SH-SY5Y (cell line): Measurements from ENCODE around the gene EHMT1.

Source experiments
- GATA2 ChIP-seq: IDR thresholded peaks from 2 replicates; pipeline ENCODE4 v1.6.1; 2011; ENCODE audit warnings: mild to moderate bottlenecking, low read depth, low read length
- GATA3 ChIP-seq: IDR thresholded peaks from 2 replicates; pipeline ENCODE4 v1.6.1; 2011; ENCODE audit warnings: low read depth, mild to moderate bottlenecking, low read length, moderate library complexity

Gene EHMT1

GRCh38 chr9:137760426-137760825, 141.6 kb downstream of the EHMT1 start:
- no peak for TF ChIP-seq GATA3
- TF ChIP-seq GATA2: no peak

- TF ChIP-seq GATA3 (no peak), GATA2 (no peak)
Measured at GRCh38 chr9:137761032-137761431, 142.2 kb downstream of the EHMT1 start.

- TF ChIP-seq GATA3 (no peak), GATA2 (no peak)
Measured at GRCh38 chr9:137761793-137762192, 143.0 kb downstream of the EHMT1 start.

GRCh38 chr9:137762414-137763061, 143.7 kb downstream of the EHMT1 start:
- TF ChIP-seq GATA3 (no peak), GATA2 (no peak)

GRCh38 chr9:137763271-137763955, 144.6 kb downstream of the EHMT1 start:
- TF ChIP-seq GATA2 (no peak), GATA3 (no peak)

- TF ChIP-seq GATA2: no peak
- TF ChIP-seq GATA3: no peak
Measured at GRCh38 chr9:137764171-137764671, 145.4 kb downstream of the EHMT1 start.

DNA sequence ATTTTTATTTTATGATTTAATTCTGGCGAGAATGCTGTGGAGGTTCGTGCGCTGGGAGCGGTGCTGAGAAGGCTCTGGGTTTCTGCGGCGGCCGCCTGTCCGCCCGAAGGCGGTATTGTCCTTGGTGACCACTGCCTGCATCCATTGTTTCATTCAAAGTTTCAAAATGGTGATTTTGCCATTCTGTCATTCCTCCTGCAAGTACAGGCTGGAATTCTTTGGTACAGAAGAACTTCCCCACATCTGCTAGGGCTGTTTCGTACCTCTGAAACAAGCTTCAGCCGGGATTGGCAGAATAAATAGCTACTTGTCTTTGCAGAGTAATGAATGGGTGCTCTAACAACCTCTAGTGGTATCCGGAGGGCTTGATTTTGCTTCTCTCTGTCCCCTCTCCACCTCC, 146.2 kb downstream of the EHMT1 start:
- TF ChIP-seq GATA2 (no peak), GATA3 (no peak)

DNA sequence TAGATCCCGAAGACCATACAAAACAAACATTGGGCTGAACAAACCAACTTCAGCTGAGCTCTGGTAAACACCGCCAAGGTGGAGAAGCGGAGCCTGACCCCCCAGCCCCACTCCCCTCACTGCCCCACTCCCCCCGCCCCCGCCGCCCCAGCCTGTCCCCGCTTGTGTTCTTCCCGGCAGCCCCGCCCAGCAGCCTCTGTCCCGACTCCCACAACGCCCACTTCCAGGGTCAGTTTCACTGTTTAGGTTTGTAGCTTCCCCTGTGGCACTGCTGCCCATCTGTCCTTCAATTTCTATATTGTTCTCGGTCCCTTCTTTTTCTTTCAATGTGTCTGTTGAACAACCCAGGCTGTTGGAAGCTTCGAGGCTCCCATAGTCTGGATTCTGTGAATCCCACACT, 146.7 kb downstream of the EHMT1 start:
- TF ChIP-seq GATA3 (no peak), GATA2 (no peak)

DNA sequence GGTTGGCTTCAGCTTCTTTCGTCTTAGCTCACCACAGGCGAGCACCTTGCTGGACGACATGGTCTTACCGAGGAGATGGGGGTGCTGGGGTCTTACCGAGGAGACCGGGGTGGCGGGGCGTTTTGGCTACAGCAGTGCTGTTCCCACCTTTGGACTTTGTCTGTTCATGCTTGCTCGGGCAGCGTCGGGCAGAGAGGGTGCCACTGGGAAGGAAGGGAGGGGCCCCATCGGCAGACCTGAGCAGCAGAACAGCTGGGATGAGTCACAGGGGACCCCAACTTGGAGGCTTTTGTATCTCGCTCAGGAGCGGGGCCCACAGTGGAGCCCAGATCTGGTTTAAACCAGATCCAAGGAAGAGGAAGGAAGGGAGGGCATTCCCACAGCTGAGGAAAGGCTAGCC, 152.8 kb downstream of the EHMT1 start:
- TF ChIP-seq GATA2 (no peak), GATA3 (no peak)

DNA sequence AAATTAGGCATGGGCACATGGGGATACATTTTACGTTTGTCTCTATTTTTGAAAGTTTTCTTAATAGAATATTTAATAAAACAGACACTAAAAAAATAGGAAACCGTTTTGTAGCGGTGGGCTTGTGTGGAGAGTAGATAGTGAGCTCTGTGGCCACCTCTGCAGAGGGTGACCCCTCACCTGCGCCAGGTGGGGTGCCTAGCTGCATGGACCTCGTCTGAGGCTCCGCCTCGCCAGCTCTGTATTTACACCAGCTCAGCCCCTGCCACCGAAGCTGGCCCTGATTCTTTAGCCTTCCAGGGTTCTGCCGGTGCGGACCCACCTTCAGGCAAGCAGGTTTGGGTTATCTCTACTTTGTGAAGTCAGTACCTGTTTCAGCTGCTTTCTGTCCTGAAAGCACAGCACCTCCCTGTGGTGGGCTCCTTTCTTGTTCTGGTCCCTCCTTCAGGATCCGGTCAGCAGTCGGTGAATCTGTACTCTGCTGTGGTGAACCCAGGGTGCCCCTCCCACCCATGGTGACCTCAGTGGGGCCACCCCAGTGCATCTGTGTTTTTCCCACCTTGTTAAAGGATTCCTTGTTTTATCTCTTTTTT, 153.6 kb downstream of the EHMT1 start:
- TF ChIP-seq GATA3 (no peak), GATA2 (no peak)

- no peak for TF ChIP-seq GATA3
- no peak for TF ChIP-seq GATA2
Measured at GRCh38 chr9:137774775-137775386, 156.1 kb downstream of the EHMT1 start.

DNA sequence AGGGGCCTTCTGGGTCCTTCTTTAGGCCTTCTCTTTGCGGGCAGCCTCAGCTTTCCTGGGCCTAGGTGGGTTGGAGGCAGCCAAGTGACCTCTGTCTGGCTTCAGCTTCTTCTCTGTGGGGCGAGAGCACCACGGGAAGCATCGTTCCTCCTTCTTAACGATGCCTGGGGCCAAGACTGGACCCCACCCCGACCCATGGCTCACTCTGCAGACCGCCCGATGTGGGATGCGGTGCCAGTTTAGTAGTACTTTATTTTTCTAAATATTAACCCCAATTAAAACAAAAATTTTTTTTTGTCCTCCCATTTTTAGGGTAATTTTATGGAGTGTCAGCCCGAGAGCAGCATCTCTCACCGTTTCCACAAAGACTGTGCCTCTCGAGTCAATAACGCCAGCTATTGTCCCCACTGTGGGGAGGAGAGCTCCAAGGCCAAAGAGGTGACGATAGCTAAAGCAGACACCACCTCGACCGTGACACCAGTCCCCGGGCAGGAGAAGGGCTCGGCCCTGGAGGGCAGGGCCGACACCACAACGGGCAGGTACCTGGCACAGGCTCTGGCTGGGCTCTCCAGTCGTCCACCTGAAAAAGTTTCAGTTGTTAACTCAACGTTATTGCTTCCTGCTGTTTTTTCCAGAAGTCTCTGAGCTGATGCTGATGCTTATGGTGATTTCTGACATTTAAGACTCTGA, 157.6 kb downstream of the EHMT1 start:
- no peak for TF ChIP-seq GATA2
- TF ChIP-seq GATA3: no peak

DNA sequence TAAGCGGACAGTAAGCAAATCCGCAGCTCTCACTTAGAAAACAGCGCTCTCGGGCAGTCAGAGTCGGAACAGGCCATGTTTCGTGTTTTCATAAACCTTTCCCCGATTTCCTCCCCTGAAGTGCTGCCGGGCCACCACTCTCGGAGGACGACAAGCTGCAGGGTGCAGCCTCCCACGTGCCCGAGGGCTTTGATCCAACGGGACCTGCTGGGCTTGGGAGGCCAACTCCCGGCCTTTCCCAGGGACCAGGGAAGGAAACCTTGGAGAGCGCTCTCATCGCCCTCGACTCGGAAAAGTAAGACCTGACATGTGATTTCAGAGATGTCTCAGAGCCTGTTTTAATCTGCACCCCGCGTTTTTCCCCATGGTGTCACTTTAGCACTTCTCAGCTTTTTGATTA, 159.0 kb downstream of the EHMT1 start:
- TF ChIP-seq GATA2: no peak
- no peak for TF ChIP-seq GATA3

DNA sequence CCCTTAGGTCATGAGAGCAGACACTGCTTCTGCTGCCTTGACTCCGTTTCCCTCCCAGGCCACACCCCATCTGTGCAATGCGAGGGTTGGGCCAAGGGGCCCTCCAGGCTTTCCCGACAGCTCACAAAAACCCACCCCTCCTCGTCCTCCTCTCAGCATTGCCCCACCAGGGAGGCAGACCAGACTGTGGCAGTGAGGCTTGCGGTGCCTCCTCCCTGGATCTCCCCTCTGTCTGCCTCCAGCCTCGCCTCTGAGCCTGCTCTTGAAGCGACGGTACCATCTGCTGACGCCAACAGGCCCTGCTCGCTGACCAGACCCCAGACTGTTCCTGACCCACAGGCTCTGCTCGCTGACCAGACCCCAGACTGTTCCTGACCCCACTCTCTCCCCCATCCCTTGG, 159.5 kb downstream of the EHMT1 start:
- TF ChIP-seq GATA2: no peak
- no peak for TF ChIP-seq GATA3

GRCh38 chr9:137778914-137779313, 160.1 kb downstream of the EHMT1 start:
- TF ChIP-seq GATA3 (no peak), GATA2 (no peak)
